PC-9 (cell line): ENCODE data around the gene ANKRD62.

Experiments
- EZH2 ChIP-seq: fragments of 200-600 bp; sonication (generic); IDR thresholded peaks from 2 replicates; pipeline ENCODE4 v1.8.0; 2017; ENCODE audit warnings: antibody characterized with exemption, low read depth
- TF ChIP-seq, protein P1 (sequence below): fragments of 200-600 bp; sonication (generic); conservative IDR thresholded peaks from 2 replicates; pipeline ENCODE4 v1.6.1; 2017; ENCODE audit warnings: mixed run types, antibody characterized with exemption, mild to moderate bottlenecking, moderate library complexity

DNA sequence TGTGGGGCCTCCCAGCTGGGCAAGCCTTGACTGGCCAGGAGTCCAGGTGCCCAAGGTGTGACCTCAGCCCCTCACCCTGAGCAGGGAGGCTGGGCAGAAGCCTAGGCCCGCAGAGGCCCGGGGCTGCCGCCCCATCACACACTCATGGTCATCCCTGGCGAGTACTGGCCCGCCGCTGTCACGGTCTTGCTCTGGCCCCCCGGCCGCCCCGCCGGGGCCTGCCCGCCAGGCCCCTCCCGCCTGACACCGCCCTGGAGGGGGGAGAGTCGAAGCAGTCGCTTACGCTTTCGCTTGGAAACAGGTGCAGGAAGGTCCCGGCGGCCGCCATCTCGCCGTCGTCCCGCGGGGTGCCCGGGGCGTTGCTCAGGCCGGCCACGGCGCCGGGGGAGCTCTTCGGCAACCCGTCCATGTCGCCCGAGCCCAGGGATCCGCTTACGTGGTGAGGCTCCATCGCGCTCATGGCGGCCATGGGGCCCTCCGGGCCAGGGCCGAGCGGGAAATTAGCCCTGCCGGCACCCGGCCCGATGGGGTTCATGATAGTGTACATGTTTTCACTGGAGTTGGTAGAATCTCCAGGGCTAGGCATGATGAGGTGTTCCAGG lies 26.6 kb upstream of the ANKRD62 start:
- TF ChIP-seq, protein P1, sequence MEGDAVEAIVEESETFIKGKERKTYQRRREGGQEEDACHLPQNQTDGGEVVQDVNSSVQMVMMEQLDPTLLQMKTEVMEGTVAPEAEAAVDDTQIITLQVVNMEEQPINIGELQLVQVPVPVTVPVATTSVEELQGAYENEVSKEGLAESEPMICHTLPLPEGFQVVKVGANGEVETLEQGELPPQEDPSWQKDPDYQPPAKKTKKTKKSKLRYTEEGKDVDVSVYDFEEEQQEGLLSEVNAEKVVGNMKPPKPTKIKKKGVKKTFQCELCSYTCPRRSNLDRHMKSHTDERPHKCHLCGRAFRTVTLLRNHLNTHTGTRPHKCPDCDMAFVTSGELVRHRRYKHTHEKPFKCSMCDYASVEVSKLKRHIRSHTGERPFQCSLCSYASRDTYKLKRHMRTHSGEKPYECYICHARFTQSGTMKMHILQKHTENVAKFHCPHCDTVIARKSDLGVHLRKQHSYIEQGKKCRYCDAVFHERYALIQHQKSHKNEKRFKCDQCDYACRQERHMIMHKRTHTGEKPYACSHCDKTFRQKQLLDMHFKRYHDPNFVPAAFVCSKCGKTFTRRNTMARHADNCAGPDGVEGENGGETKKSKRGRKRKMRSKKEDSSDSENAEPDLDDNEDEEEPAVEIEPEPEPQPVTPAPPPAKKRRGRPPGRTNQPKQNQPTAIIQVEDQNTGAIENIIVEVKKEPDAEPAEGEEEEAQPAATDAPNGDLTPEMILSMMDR, result no peak
- no peak for TF ChIP-seq EZH2
